Measurements from ENCODE around the gene LRRC4C. TPM values are rescaled to one million over a fixed set of nuclear protein-coding genes. Genes with fewer than 3 reads are reported as not detected.

LRRC4C gene
- total RNA-seq, 2 experiments from 2014 or later, result not detected

- TF ChIP-seq CTCF (IDR thresholded peaks at IDR 0.05), result no peak
- Histone ChIP-seq H3K4me1 (ENCODE audit: insufficient read depth, low read length) (no peaks in the 10 kb centered on the region), H3K4me3 (ENCODE audit: low read length) (no peak overlapping the region), H3K9me3 (ENCODE audit: control insufficient read depth in 1 of 2, insufficient read depth in 1 of 2, low read length in 2 of 2) (peaks cover 4 to 6% of the 10 kb centered on the region in 2 experiments), H3K36me3 (ENCODE audit: insufficient read depth, low read length) (no peaks in the 10 kb centered on the region), H3K27ac (ENCODE audit: low read depth in 1 of 2, low read length in 2 of 2) (no peak overlapping the region), H3K27me3 (ENCODE audit: control insufficient read depth in 1 of 2, insufficient read depth in 2 of 2, low read length in 2 of 2) (no peaks in the 10 kb centered on the region)
- ChIA-PET CTCF (no interaction called here), POLR2A (no interaction called here)
- Mint-ChIP-seq H3K4me3 (no peak overlapping the region), H3K9me3 (peaks cover 20% of the 10 kb centered on the region), H3K27me3 (no peaks in the 10 kb centered on the region), H3K36me3 (ENCODE audit: low read depth) (no peaks in the 10 kb centered on the region), H3K27ac (no peak overlapping the region), H3K4me1 (ENCODE audit: low read depth) (no peaks in the 10 kb centered on the region)
- no peak for ATAC-seq (ENCODE audit: poor library complexity)
- intact Hi-C loops (cut with DNase I, micrococcal nuclease), result no loop called here
- DNase-seq, result no peak
Observed at GRCh38 chr11:40597546-40598113, 861.8 kb downstream of the LRRC4C start.

- no peaks in the 10 kb centered on the region for H3K9me3 ChIP-seq (ENCODE audit: control insufficient read depth in 1 of 2, insufficient read depth in 1 of 2, low read length in 2 of 2)
- H3K4me3 ChIP-seq (ENCODE audit: low read length), result no peak overlapping the region
- H3K4me1 ChIP-seq (ENCODE audit: insufficient read depth, low read length), result no peaks in the 10 kb centered on the region
- DNase-seq, result no peak
- no peak overlapping the region for H3K27ac ChIP-seq (ENCODE audit: low read depth in 1 of 2, low read length in 2 of 2)
- intact Hi-C loops (cut with DNase I, micrococcal nuclease), result no loop called here
- H3K27ac Mint-ChIP-seq, result no peak overlapping the region
- peaks cover 17% of the 10 kb centered on the region for H3K9me3 Mint-ChIP-seq
- CTCF ChIA-PET, result no interaction called here
- no peaks in the 10 kb centered on the region for H3K27me3 Mint-ChIP-seq
- no peaks in the 10 kb centered on the region for H3K4me1 Mint-ChIP-seq (ENCODE audit: low read depth)
- no peak overlapping the region for H3K4me3 Mint-ChIP-seq
- POLR2A ChIA-PET, result no interaction called here
- TF ChIP-seq CTCF (IDR thresholded peaks at IDR 0.05), result no peak
- H3K36me3 Mint-ChIP-seq (ENCODE audit: low read depth), result no peaks in the 10 kb centered on the region
- no peaks in the 10 kb centered on the region for H3K36me3 ChIP-seq (ENCODE audit: insufficient read depth, low read length)
- H3K27me3 ChIP-seq (ENCODE audit: control insufficient read depth in 1 of 2, insufficient read depth in 2 of 2, low read length in 2 of 2), result no peaks in the 10 kb centered on the region
- no peak for ATAC-seq (ENCODE audit: poor library complexity)
Observed at GRCh38 chr11:40573254-40573891, 886.1 kb downstream of the LRRC4C start.

- H3K27me3 ChIP-seq (ENCODE audit: control insufficient read depth in 1 of 2, insufficient read depth in 2 of 2, low read length in 2 of 2), result no peaks in the 10 kb centered on the region
- H3K27ac ChIP-seq (ENCODE audit: low read depth in 1 of 2, low read length in 2 of 2), result no peak overlapping the region
- ATAC-seq (ENCODE audit: poor library complexity), result no peak
- no peaks in the 10 kb centered on the region for H3K9me3 ChIP-seq (ENCODE audit: control insufficient read depth in 1 of 2, insufficient read depth in 1 of 2, low read length in 2 of 2)
- TF ChIP-seq CTCF (IDR thresholded peaks at IDR 0.05), result no peak
- no peaks in the 10 kb centered on the region for H3K36me3 ChIP-seq (ENCODE audit: insufficient read depth, low read length)
- no peak overlapping the region for H3K27ac Mint-ChIP-seq
- intact Hi-C loops (cut with DNase I, micrococcal nuclease), result no loop called here
- H3K4me1 ChIP-seq (ENCODE audit: insufficient read depth, low read length), result no peaks in the 10 kb centered on the region
- DNase-seq, result no peak
- H3K27me3 Mint-ChIP-seq, result no peaks in the 10 kb centered on the region
- CTCF ChIA-PET, result no interaction called here
- H3K4me3 Mint-ChIP-seq, result no peak overlapping the region
- no peaks in the 10 kb centered on the region for H3K4me1 Mint-ChIP-seq (ENCODE audit: low read depth)
- H3K36me3 Mint-ChIP-seq (ENCODE audit: low read depth), result no peaks in the 10 kb centered on the region
- no peak overlapping the region for H3K4me3 ChIP-seq (ENCODE audit: low read length)
- peaks cover 22% of the 10 kb centered on the region for H3K9me3 Mint-ChIP-seq
- POLR2A ChIA-PET, result no interaction called here
Observed at GRCh38 chr11:40569947-40570531, 889.4 kb downstream of the LRRC4C start.

Measured in CD4-positive, alpha-beta T cell (primary cell).